ENCODE data around the gene IL20.
A peak's percentile ranks its signal among the peaks of the same experiment; 100 is the strongest.

Gene IL20

DNA sequence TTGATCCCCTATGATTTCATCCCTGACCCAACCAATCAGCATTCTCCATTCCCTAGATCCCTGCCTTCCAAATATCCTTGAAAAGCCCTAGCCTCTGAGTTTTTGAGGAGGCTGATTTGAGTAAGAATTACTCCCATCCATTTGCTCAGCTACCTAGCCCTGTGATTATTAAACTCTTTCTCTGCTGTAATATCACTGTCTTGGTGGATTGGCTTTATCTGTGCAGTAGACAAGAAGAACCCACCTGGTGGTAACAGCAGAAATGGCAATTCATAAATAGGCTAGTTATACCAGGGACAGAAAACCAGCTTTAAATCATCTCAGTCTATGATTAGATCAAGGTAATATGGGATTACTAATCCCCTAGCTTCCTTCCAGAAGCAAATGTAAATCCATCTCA is 13.0 kb downstream of the IL20 start:
- Histone ChIP-seq H3K27me3 (replicated peaks; ENCODE audit: insufficient read depth, low read length) (no peaks in the 10 kb centered on the region), H3K4me3 (ENCODE audit: low read length) (no peak overlapping the region), H2AFZ (ENCODE audit: low read length) (no peak overlapping the region), H3K36me3 (replicated peaks; ENCODE audit: insufficient read depth, low read length) (no peaks in the 10 kb centered on the region), H3F3A (ENCODE audit: insufficient read depth, low read length) (no peaks in the 10 kb centered on the region), H3K9me3 (replicated peaks; ENCODE audit: insufficient read depth, low read length) (no peaks in the 10 kb centered on the region), H3K79me2 (ENCODE audit: low read length) (no peaks in the 10 kb centered on the region), H3K4me1 (ENCODE audit: low read length) (no peaks in the 10 kb centered on the region), H3K9ac (ENCODE audit: low read length) (no peak overlapping the region), H3K9me2 (replicated peaks; ENCODE audit: insufficient read depth, low read length) (no peaks in the 10 kb centered on the region), H3K27ac (ENCODE audit: low read length) (no peak overlapping the region), H3K4me2 (ENCODE audit: low read depth, low read length) (no peak overlapping the region), H4K20me1 (ENCODE audit: insufficient read depth, low read length) (no peaks in the 10 kb centered on the region)
- DNase-seq, result peak; percentile 35
- no peak for TF ChIP-seq EZH2phosphoT487 (IDR thresholded peaks at IDR 0.05; ENCODE audit: low read length)
- TF ChIP-seq EZH2 (optimal IDR thresholded peaks at IDR 0.05; ENCODE audit: low read depth, low read length), result no peak
- TF ChIP-seq, protein P1, sequence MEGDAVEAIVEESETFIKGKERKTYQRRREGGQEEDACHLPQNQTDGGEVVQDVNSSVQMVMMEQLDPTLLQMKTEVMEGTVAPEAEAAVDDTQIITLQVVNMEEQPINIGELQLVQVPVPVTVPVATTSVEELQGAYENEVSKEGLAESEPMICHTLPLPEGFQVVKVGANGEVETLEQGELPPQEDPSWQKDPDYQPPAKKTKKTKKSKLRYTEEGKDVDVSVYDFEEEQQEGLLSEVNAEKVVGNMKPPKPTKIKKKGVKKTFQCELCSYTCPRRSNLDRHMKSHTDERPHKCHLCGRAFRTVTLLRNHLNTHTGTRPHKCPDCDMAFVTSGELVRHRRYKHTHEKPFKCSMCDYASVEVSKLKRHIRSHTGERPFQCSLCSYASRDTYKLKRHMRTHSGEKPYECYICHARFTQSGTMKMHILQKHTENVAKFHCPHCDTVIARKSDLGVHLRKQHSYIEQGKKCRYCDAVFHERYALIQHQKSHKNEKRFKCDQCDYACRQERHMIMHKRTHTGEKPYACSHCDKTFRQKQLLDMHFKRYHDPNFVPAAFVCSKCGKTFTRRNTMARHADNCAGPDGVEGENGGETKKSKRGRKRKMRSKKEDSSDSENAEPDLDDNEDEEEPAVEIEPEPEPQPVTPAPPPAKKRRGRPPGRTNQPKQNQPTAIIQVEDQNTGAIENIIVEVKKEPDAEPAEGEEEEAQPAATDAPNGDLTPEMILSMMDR (IDR thresholded peaks at IDR 0.05; ENCODE audit: low read length), result peak; percentile 45

DNA sequence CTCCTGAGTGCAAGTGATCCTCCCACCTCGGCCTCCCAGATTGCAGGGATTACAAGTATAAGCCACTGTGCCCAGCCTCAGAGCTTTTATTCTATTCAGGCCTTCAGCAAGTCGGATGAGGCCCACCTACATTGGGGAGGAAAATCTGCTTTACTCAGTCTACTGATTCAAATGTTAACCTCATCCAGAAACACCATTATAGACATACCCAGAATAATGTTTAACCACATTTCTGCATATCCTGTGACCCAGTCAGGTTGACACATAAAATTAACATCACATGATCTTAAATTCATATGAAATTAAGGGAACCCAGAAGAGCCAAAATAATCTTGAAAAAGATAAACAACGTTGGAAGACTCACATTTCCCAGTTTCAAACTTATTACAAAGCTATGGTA is 14.9 kb downstream of the IL20 start:
- Histone ChIP-seq H3K36me3 (replicated peaks; ENCODE audit: insufficient read depth, low read length) (no peaks in the 10 kb centered on the region), H3F3A (ENCODE audit: insufficient read depth, low read length) (no peaks in the 10 kb centered on the region), H3K4me3 (ENCODE audit: low read length) (no peak overlapping the region), H3K27ac (ENCODE audit: low read length) (no peak overlapping the region), H3K4me2 (ENCODE audit: low read depth, low read length) (no peak overlapping the region), H3K9me2 (replicated peaks; ENCODE audit: insufficient read depth, low read length) (no peaks in the 10 kb centered on the region), H2AFZ (ENCODE audit: low read length) (no peak overlapping the region), H4K20me1 (ENCODE audit: insufficient read depth, low read length) (no peaks in the 10 kb centered on the region), H3K9ac (ENCODE audit: low read length) (no peak overlapping the region), H3K79me2 (ENCODE audit: low read length) (no peaks in the 10 kb centered on the region), H3K4me1 (ENCODE audit: low read length) (no peaks in the 10 kb centered on the region), H3K9me3 (replicated peaks; ENCODE audit: insufficient read depth, low read length) (no peaks in the 10 kb centered on the region), H3K27me3 (replicated peaks; ENCODE audit: insufficient read depth, low read length) (no peaks in the 10 kb centered on the region)
- TF ChIP-seq EZH2 (optimal IDR thresholded peaks at IDR 0.05; ENCODE audit: low read depth, low read length), result no peak
- TF ChIP-seq, protein P1 (IDR thresholded peaks at IDR 0.05; ENCODE audit: low read length), result no peak
- TF ChIP-seq EZH2phosphoT487 (IDR thresholded peaks at IDR 0.05; ENCODE audit: low read length), result no peak
- DNase-seq, result no peak

DNA sequence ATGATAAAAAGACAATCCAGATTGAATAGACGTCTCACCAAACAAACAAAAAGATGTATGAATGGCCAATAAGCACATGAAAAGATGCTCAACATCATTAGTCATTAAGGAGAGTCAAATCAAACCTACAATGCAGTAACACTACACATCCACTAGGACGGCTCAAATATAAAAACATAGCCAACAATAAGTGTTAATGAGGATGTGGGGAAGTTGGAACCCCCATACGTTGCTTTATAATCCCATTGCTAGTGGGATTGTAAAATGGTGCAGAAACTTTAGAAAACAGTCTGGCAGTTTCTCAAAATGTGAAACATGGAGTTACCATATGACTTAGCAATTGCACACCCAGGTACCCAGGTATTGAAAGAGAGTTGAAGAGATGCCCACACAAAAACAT is 17.1 kb downstream of the IL20 start:
- Histone ChIP-seq H3K9me2 (replicated peaks; ENCODE audit: insufficient read depth, low read length) (no peaks in the 10 kb centered on the region), H3K9me3 (replicated peaks; ENCODE audit: insufficient read depth, low read length) (no peaks in the 10 kb centered on the region), H3K27ac (ENCODE audit: low read length) (no peak overlapping the region), H3K79me2 (ENCODE audit: low read length) (no peaks in the 10 kb centered on the region), H3K36me3 (replicated peaks; ENCODE audit: insufficient read depth, low read length) (no peaks in the 10 kb centered on the region), H3K4me3 (ENCODE audit: low read length) (no peak overlapping the region), H3K4me2 (ENCODE audit: low read depth, low read length) (no peak overlapping the region), H3K4me1 (ENCODE audit: low read length) (no peaks in the 10 kb centered on the region), H4K20me1 (ENCODE audit: insufficient read depth, low read length) (no peaks in the 10 kb centered on the region), H2AFZ (ENCODE audit: low read length) (no peak overlapping the region), H3K27me3 (replicated peaks; ENCODE audit: insufficient read depth, low read length) (peaks cover under 1% of the 10 kb centered on the region; the same call in 1 of the 2 replicates), H3F3A (ENCODE audit: insufficient read depth, low read length) (no peaks in the 10 kb centered on the region), H3K9ac (ENCODE audit: low read length) (no peak overlapping the region)
- TF ChIP-seq, protein P1 (IDR thresholded peaks at IDR 0.05; ENCODE audit: low read length), result peak; percentile 33
- TF ChIP-seq EZH2phosphoT487 (IDR thresholded peaks at IDR 0.05; ENCODE audit: low read length) (no peak), EZH2 (optimal IDR thresholded peaks at IDR 0.05; ENCODE audit: low read depth, low read length) (no peak)
- DNase-seq, result no peak

Data from MM.1S (cell line).